GM10266 (cell line): ENCODE data around the gene ACAP2.
"Not testable (repeated sequence)": the region's sequence is repeated elsewhere in the genome, so short reads cannot be mapped to it uniquely, and the experiment has no call there.

Source experiments
- DNase-seq: peaks from one replicate; pipeline ENCODE4 v3.0.0; 2012; ENCODE audit errors: extremely low spot score
- TF ChIP-seq, protein P1 (sequence below): IDR thresholded peaks from 2 replicates; pipeline ENCODE4 v1.5.1; 2012; ENCODE audit warnings: mild to moderate bottlenecking, low read depth; ENCODE audit not compliant: control insufficient read depth, insufficient read depth; ENCODE audit errors: missing control alignments

Gene ACAP2

DNA sequence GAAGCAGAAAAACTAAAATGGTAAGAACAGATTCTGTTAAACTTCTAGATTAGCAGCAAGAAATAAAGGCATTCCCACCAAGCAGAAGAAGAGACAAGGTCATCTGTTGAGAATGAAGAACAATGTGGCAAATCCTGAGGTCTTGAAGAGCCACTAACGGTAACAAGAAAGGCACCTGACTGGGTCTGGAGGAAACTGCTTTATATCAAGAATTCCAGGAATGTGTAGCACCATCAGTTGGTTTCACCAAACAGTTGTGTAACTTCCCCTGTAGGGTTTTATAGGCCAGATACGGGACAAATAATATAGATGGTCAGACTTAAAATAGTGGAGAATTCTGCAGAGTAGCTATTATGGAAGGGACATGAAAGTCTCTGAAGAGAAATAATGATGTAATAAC lies 57.3 kb downstream of the ACAP2 start:
- TF ChIP-seq, protein P1, sequence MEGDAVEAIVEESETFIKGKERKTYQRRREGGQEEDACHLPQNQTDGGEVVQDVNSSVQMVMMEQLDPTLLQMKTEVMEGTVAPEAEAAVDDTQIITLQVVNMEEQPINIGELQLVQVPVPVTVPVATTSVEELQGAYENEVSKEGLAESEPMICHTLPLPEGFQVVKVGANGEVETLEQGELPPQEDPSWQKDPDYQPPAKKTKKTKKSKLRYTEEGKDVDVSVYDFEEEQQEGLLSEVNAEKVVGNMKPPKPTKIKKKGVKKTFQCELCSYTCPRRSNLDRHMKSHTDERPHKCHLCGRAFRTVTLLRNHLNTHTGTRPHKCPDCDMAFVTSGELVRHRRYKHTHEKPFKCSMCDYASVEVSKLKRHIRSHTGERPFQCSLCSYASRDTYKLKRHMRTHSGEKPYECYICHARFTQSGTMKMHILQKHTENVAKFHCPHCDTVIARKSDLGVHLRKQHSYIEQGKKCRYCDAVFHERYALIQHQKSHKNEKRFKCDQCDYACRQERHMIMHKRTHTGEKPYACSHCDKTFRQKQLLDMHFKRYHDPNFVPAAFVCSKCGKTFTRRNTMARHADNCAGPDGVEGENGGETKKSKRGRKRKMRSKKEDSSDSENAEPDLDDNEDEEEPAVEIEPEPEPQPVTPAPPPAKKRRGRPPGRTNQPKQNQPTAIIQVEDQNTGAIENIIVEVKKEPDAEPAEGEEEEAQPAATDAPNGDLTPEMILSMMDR: no peak
- no peak for DNase-seq

DNA sequence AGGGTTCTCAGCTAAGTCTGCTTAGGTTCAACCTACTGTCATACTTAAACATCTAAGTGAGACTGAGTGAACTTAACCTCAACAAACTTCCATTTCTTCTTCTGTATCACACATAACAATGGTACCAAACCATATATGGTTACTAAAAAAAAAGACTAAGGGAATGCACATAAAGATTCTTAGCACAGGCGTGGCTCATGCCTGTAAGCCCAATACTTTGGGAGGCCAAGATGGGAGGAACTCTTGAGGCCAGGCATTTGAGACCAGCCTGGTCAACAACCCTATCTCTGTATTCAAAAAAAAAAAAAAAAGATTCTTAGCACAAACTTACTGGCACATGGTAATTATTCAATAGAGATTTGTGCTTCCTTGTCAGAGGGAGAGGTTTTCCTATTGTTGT lies 57.9 kb downstream of the ACAP2 start:
- TF ChIP-seq, protein P1: no peak
- DNase-seq: no peak

DNA sequence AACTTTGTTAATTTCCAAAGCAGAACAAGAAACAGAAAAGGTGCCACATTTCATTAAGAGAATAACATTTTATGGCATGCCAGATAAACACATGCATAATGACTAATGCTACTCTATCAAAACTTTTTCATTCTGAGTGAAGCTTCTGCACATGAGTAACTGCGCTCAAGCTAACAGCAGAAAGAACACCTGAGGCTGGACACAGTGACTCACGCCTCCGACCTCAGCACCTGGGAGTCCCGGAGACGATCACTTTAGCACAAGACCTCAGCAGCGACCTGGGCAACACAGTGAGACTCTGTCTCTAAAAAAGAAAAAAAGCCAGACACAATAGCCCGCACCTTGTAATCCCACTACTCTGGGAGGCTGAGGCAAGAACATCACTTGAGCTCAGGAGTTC lies 70.6 kb downstream of the ACAP2 start:
- TF ChIP-seq, protein P1: no peak
- no peak for DNase-seq

DNA sequence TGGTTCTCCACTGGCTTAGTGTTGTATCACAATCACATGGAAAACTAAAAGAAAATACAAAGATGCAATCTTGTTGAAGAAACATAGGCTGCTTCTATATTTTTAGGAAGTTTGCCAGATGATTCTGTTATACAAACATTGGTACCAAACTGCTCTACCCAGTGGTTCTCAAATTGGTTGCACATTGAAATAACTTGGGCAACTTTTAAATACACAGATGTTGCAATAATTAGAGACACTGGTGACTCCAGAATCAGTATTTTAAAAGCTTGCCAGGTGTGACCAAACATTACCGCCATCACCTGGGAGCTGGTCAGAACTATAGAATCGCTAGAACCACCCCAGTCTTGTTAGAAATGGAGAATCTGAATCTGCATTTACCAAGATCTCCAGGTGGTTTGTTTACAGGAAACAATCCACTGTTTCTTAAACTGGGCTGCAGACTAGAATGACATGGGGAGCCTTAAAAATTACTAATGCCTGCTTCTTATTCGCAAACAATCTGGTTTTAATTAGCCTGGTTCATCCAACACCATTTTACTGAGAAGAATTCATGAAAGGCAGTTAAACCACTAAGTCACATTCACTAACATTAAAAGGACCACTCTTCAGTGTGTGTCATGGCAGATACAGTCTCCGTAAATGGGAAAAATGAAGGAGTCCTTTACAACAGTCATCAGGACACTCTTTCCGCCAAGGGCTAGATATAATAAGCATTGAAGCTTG lies 76.5 kb downstream of the ACAP2 start:
- DNase-seq: no peak
- TF ChIP-seq, protein P1: no peak

DNA sequence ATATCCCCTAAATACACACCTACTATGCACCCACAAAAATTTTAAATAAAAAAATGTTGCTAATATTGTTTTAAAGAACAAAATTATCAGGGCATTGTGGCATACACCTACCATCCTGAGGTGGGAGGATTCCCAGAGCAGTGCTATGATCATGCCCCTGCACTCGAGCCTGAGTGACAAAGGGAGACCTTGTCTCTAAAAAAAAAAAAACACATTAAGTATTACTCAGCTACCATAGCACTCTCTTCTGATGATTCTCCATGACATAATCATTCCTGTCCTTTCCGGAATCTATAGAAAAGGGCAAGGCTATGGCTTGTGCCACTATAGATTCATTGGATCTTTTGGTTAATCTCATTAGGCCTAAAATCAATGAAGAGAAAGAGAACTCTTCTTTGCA lies 77.4 kb downstream of the ACAP2 start:
- TF ChIP-seq, protein P1: no peak
- no peak for DNase-seq

DNA sequence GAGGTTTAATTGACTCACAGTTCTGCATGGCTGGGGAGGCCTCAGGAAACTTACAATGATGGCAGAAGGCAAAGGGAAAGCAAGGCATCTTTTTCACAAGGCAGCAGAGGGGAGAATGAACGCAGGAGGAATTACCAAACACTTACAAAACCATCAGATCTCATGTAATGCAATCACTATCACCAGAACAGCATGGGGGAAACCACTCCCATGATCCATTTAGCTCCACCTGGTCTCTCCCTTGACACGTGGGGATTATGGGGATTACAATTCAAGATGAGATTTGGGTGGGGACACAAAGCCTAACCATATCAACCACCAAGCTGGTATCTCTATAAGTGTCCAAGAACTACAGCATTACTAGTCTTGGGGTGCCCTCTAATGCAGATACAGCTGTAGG lies 85.0 kb downstream of the ACAP2 start:
- DNase-seq: not testable (repeated sequence)

DNA sequence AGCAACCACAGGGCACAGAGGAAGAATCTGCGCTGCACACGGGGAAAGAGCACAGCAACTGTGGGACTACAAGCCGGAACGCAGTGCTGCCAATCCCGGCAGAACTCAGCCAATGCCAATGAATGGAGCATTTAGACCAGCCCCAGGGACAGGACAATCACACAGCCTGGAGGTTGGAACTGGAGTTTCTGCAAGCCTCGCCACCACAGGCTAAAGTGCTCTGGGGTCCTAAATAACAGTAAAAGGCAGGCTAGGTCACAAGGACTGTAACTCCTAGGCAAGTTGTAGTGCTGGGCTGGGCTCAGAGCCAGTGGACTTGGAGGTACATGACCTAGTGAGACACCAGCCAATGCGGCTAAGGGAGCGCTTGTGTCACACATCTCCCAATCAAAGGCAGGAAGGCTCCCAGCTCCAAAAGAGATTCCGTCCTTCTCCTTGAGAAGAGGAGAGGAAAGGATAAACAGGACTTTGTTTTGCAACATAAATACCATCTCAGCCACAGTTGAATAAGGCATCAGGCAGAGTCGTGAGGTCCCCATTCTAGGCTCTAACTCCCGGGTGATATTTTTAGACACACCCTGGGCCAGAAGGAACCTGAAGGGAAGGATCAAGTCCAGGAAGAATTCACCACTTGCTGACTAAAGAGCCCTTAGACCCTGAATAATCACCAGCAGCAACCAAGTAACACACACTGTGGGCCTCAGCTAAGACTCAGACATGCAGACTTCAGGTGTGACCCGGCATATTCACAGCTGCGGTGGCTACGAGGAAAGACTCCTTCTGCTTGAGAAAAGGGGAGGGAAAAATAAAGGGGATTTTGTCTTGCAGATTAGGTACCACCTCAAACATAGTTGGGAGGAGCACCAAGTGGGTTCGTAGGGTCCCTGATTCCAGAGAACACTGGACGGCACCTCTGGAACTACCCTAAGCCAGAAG lies 86.4 kb downstream of the ACAP2 start:
- TF ChIP-seq, protein P1: no peak
- DNase-seq: no peak

DNA sequence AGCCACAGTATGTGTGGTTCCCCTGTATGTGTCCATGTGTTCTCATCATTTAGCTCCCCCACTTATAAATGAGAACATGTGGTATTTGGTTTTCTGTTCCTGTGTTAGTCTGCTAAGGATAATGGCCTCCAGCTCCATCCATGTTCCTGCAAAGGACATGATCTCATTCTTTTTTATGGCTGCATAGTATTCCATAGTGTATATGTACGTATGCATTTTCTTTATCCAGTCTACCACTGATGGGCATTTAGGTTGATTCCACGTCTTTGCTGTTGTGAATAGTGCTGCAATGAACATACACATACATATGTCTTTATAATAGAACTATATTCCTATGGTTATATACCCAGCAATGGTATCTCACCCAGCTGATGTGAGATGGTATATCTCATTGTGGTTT lies 88.8 kb downstream of the ACAP2 start:
- not testable (repeated sequence) for DNase-seq
